Progenitor cell of endocrine pancreas (in vitro differentiated cells): Measurements from ENCODE around the gene OR6B3. TPM values are rescaled to one million over a fixed set of nuclear protein-coding genes. Genes with fewer than 3 reads are reported as not detected.

Experiments
- DNase-seq: peaks from one replicate; pipeline ENCODE4 v3.0.0; 2021; ENCODE audit warnings: low spot score; ENCODE audit not compliant: unreplicated experiment
- H3K27ac Mint-ChIP-seq: 2 replicates; pipeline ENCODE4 v1.8.0; 2021; ENCODE audit warnings: mild to moderate bottlenecking, moderate library complexity, mixed read lengths
- H3K27me3 Mint-ChIP-seq: 2 replicates; pipeline ENCODE4 v1.8.0; 2021; ENCODE audit warnings: mixed read lengths
- H3K36me3 Mint-ChIP-seq: 2 replicates; pipeline ENCODE4 v1.8.0; 2022; ENCODE audit warnings: mixed read lengths; ENCODE audit not compliant: insufficient read depth
- H3K4me1 Mint-ChIP-seq: 2 replicates; pipeline ENCODE4 v1.8.0; 2021; ENCODE audit warnings: low read depth, mixed read lengths
- H3K4me3 Mint-ChIP-seq: 2 replicates; pipeline ENCODE4 v1.8.0; 2021; ENCODE audit warnings: low read depth, mild to moderate bottlenecking, moderate library complexity, mixed read lengths
- H3K9me3 Mint-ChIP-seq: 2 replicates; pipeline ENCODE4 v1.8.0; 2021; ENCODE audit warnings: low read depth, mixed read lengths
- CTCF ChIP-seq: fragments of 200-600 bp; sonication (generic); IDR thresholded peaks from one replicate; pipeline ENCODE4 v1.5.0; 2021; ENCODE audit warnings: antibody characterized with exemption, mild to moderate bottlenecking; ENCODE audit not compliant: unreplicated experiment
- total RNA-seq: library from RNA; stranded (reverse); gene quantifications from 2 replicates; pipeline ENCODE4 v1.2.1, GENCODE V29; 2021

OR6B3 gene
- total RNA-seq, 1 donor from 2014 or later = not detected

- no peaks in the 10 kb centered on the region for H3K4me1 Mint-ChIP-seq
- peaks cover 14% of the 10 kb centered on the region for H3K36me3 Mint-ChIP-seq
- no peak for DNase-seq
- no peak for TF ChIP-seq CTCF
- H3K27ac Mint-ChIP-seq = no peak overlapping the region
- no peaks in the 10 kb centered on the region for H3K9me3 Mint-ChIP-seq
- H3K4me3 Mint-ChIP-seq = no peak overlapping the region
- no peaks in the 10 kb centered on the region for H3K27me3 Mint-ChIP-seq
Measured at GRCh38 chr2:239997686-239998409, 55.5 kb downstream of the OR6B3 start.

Other genes with a start within 250 kb of the OR6B3 start
- gene NDUFA10, start 28.2 kb downstream of the OR6B3 start, total RNA-seq = 95.3 and 96.4 TPM in 2 replicates
- not detected in 2 replicates for gene OR6B2, start 23.1 kb downstream of the OR6B3 start, total RNA-seq
- gene COPS9, start 82.8 kb upstream of the OR6B3 start, total RNA-seq = 115 and 128 TPM in 2 replicates
- gene OTOS, start 87.1 kb upstream of the OR6B3 start, total RNA-seq = not detected in 2 replicates